ENCODE data around the gene LIN28A. TPM values are rescaled to one million over a fixed set of nuclear protein-coding genes. Genes with fewer than 3 reads are reported as not detected.
A peak's percentile ranks its signal among the peaks of the same experiment; 100 is the strongest.

LIN28A gene
- total RNA-seq, 1 donor from 2014 or later = not detected

GRCh38 chr1:26409191-26409807 is 1.3 kb upstream of the LIN28A start:
- no peak for TF ChIP-seq CTCF (IDR thresholded peaks at IDR 0.05)
- TF ChIP-seq POLR2A (IDR thresholded peaks at IDR 0.05) = no peak
- no peak for TF ChIP-seq POLR2AphosphoS5 (IDR thresholded peaks at IDR 0.05; ENCODE audit: insufficient read depth in 1 of 2, low read depth in 1 of 2)
- intact Hi-C loops (cut with DNase I) = no loop called here
- DNase-seq (ENCODE audit: extremely low spot score in 2 of 2) = no peak
- peaks cover 23% of the 10 kb centered on the region for H3K27me3 ChIP-seq
- H3K4me1 ChIP-seq = no peaks in the 10 kb centered on the region
- H3K9me3 ChIP-seq = no peaks in the 10 kb centered on the region
- no peaks in the 10 kb centered on the region for H3K36me3 ChIP-seq
- H3K4me3 ChIP-seq = no peak overlapping the region
- H3K27ac ChIP-seq = no peak overlapping the region

GRCh38 chr1:26411624-26412074 is 1.0 kb downstream of the LIN28A start:
- Histone ChIP-seq H3K36me3 (no peaks in the 10 kb centered on the region), H3K9me3 (no peaks in the 10 kb centered on the region), H3K4me3 (no peak overlapping the region), H3K27me3 (peaks cover 23% of the 10 kb centered on the region), H3K27ac (no peak overlapping the region), H3K4me1 (no peaks in the 10 kb centered on the region)
- TF ChIP-seq CTCF (IDR thresholded peaks at IDR 0.05) = no peak
- TF ChIP-seq POLR2AphosphoS5 (IDR thresholded peaks at IDR 0.05; ENCODE audit: insufficient read depth in 1 of 2, low read depth in 1 of 2) = no peak
- TF ChIP-seq POLR2A (IDR thresholded peaks at IDR 0.05) = no peak
- intact Hi-C loops (cut with DNase I) = no loop called here
- DNase-seq (ENCODE audit: extremely low spot score in 2 of 2) = no peak

- no peaks in the 10 kb centered on the region for H3K4me1 ChIP-seq
- TF ChIP-seq CTCF (IDR thresholded peaks at IDR 0.05) = no peak
- H3K27ac ChIP-seq = no peak overlapping the region
- H3K27me3 ChIP-seq = peaks cover 23% of the 10 kb centered on the region
- H3K36me3 ChIP-seq = no peaks in the 10 kb centered on the region
- intact Hi-C loops (cut with DNase I) = no loop called here
- H3K4me3 ChIP-seq = no peak overlapping the region
- H3K9me3 ChIP-seq = no peaks in the 10 kb centered on the region
- DNase-seq (ENCODE audit: extremely low spot score in 2 of 2) = no peak
Measured at GRCh38 chr1:26412180-26412840, 1.7 kb downstream of the LIN28A start.

- Histone ChIP-seq H3K9me3 (no peaks in the 10 kb centered on the region), H3K36me3 (no peaks in the 10 kb centered on the region), H3K27me3 (peaks cover 23% of the 10 kb centered on the region), H3K27ac (no peak overlapping the region), H3K4me1 (no peaks in the 10 kb centered on the region), H3K4me3 (no peak overlapping the region)
- no peak for DNase-seq (ENCODE audit: extremely low spot score in 2 of 2)
- TF ChIP-seq POLR2A (IDR thresholded peaks at IDR 0.05) (no peak), CTCF (IDR thresholded peaks at IDR 0.05) (no peak), POLR2AphosphoS5 (IDR thresholded peaks at IDR 0.05; ENCODE audit: insufficient read depth in 1 of 2, low read depth in 1 of 2) (no peak)
- intact Hi-C loops (cut with DNase I) = no loop called here
Measured at GRCh38 chr1:26413031-26413430, 2.4 kb downstream of the LIN28A start.

GRCh38 chr1:26417111-26417759 is 6.6 kb downstream of the LIN28A start:
- Histone ChIP-seq H3K4me3 (no peak overlapping the region), H3K36me3 (no peaks in the 10 kb centered on the region), H3K9me3 (no peaks in the 10 kb centered on the region), H3K27me3 (peaks cover 3% of the 10 kb centered on the region), H3K27ac (no peak overlapping the region), H3K4me1 (no peaks in the 10 kb centered on the region)
- intact Hi-C loops (cut with DNase I) = no loop called here
- TF ChIP-seq POLR2A (IDR thresholded peaks at IDR 0.05) (no peak), CTCF (IDR thresholded peaks at IDR 0.05) (peak; percentile 45 to 60 (median 50))
- no peak for DNase-seq (ENCODE audit: extremely low spot score in 2 of 2)

Measured in vagina (tissue), 2 donors.